ENCODE measurements around the gene ACSM3. TPM values are rescaled to one million over a fixed set of nuclear protein-coding genes. Genes with fewer than 3 reads are reported as not detected.

ACSM3 gene
- total and polyA plus RNA-seq, 9 of the 15 experiments (the other 6 are each of a cell fraction or from before 2014, with no cell fraction given) = 112 to 420 (median 182) TPM

DNA sequence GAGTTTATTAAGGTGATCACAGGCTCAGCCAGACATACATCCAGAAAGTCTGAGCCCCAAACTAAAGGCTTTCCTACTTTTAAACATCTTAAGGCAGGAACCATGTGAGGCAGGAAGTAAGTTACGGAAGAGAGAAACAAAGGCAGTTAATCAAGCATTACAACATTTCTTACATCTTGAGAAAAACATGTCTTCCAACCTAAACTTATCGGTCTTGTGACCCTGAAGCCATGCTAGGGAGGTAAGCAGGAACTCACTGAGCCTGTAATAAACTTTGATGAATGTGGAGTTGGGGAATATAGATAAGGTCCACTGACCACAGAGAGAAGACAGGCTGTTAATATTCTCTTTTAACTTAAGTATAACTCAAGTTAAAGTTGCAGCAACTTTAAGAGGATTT lies 3.5 kb upstream of the ACSM3 start (continued):
- no peak for TF ChIP-seq NFIX (CRISPR knock-in tag; IDR thresholded peaks at IDR 0.05; ENCODE audit: low read depth)
- TF ChIP-seq SMAD3 (CRISPR knock-in tag; conservative IDR thresholded peaks at IDR 0.05) = peak; percentile 68; the same call in 1 of the 2 replicates
- no peak for TF ChIP-seq NR3C1 (CRISPR knock-in tag; IDR thresholded peaks at IDR 0.05)
- TF ChIP-seq ARID1B (IDR thresholded peaks at IDR 0.05) = peak; percentile 76
- peak; percentile 6; the same call in 1 of the 2 replicates for TF ChIP-seq ZNF41 (CRISPR knock-in tag; conservative IDR thresholded peaks at IDR 0.05)
- no peak for TF ChIP-seq JUND (IDR thresholded peaks at IDR 0.05; ENCODE audit: borderline replicate concordance, low read depth, low read length)
- peak; percentile 37; the same call in 1 of the 3 replicates for TF ChIP-seq JUND (tag; IDR thresholded peaks at IDR 0.05; ENCODE audit: borderline replicate concordance, low read depth, low read length)
- peak; percentile 58 for TF ChIP-seq TAL1 (IDR thresholded peaks at IDR 0.05)
- TF ChIP-seq, protein P1, sequence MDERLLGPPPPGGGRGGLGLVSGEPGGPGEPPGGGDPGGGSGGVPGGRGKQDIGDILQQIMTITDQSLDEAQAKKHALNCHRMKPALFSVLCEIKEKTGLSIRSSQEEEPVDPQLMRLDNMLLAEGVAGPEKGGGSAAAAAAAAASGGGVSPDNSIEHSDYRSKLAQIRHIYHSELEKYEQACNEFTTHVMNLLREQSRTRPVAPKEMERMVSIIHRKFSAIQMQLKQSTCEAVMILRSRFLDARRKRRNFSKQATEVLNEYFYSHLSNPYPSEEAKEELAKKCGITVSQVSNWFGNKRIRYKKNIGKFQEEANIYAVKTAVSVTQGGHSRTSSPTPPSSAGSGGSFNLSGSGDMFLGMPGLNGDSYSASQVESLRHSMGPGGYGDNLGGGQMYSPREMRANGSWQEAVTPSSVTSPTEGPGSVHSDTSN (CRISPR knock-in tag; IDR thresholded peaks at IDR 0.05; ENCODE audit: low read depth) = no peak
- TF ChIP-seq, protein P1 (tag; conservative IDR thresholded peaks at IDR 0.05; ENCODE audit: low read depth) = peak; percentile 84
- no peak for TF ChIP-seq RBM15 (IDR thresholded peaks at IDR 0.05; ENCODE audit: insufficient read depth, low read length)
- TF ChIP-seq, protein P2, sequence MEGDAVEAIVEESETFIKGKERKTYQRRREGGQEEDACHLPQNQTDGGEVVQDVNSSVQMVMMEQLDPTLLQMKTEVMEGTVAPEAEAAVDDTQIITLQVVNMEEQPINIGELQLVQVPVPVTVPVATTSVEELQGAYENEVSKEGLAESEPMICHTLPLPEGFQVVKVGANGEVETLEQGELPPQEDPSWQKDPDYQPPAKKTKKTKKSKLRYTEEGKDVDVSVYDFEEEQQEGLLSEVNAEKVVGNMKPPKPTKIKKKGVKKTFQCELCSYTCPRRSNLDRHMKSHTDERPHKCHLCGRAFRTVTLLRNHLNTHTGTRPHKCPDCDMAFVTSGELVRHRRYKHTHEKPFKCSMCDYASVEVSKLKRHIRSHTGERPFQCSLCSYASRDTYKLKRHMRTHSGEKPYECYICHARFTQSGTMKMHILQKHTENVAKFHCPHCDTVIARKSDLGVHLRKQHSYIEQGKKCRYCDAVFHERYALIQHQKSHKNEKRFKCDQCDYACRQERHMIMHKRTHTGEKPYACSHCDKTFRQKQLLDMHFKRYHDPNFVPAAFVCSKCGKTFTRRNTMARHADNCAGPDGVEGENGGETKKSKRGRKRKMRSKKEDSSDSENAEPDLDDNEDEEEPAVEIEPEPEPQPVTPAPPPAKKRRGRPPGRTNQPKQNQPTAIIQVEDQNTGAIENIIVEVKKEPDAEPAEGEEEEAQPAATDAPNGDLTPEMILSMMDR (IDR thresholded peaks at IDR 0.05 in 2 of 3, conservative IDR thresholded peaks at IDR 0.05 in 1 of 3; ENCODE audit: insufficient read depth in 2 of 3, low read depth in 1 of 3, low read length in 3 of 3) = no peak
- TF ChIP-seq FOXA1 (IDR thresholded peaks at IDR 0.05; ENCODE audit: borderline replicate concordance) = no peak
- no peak for TF ChIP-seq RBBP5 (IDR thresholded peaks at IDR 0.05; ENCODE audit: borderline replicate concordance, insufficient read depth, low read length, poor library complexity, severe bottlenecking)
- TF ChIP-seq RNF2 (IDR thresholded peaks at IDR 0.05) = peak; percentile 91; the same call in 1 of the 2 replicates
- TF ChIP-seq TEAD4 (IDR thresholded peaks at IDR 0.05; ENCODE audit: low read length) = peak; percentile 73
- no peak for TF ChIP-seq TEAD4 (CRISPR knock-in tag; IDR thresholded peaks at IDR 0.05; ENCODE audit: borderline replicate concordance)
- no peak for TF ChIP-seq DIDO1 (tag; IDR thresholded peaks at IDR 0.05; ENCODE audit: low read depth)
- TF ChIP-seq FOSL1 (tag; conservative IDR thresholded peaks at IDR 0.05) = peak; percentile 30; the same call in 1 of the 2 replicates
- TF ChIP-seq MEF2D (tag; conservative IDR thresholded peaks at IDR 0.05; ENCODE audit: low read depth) = 0 out of 2 replicates have a peak, but pooled peaks have one; percentile 38
- peak; percentile 86 for TF ChIP-seq MEIS2 (IDR thresholded peaks at IDR 0.05; ENCODE audit: partially characterized antibody)
- TF ChIP-seq, protein P3, sequence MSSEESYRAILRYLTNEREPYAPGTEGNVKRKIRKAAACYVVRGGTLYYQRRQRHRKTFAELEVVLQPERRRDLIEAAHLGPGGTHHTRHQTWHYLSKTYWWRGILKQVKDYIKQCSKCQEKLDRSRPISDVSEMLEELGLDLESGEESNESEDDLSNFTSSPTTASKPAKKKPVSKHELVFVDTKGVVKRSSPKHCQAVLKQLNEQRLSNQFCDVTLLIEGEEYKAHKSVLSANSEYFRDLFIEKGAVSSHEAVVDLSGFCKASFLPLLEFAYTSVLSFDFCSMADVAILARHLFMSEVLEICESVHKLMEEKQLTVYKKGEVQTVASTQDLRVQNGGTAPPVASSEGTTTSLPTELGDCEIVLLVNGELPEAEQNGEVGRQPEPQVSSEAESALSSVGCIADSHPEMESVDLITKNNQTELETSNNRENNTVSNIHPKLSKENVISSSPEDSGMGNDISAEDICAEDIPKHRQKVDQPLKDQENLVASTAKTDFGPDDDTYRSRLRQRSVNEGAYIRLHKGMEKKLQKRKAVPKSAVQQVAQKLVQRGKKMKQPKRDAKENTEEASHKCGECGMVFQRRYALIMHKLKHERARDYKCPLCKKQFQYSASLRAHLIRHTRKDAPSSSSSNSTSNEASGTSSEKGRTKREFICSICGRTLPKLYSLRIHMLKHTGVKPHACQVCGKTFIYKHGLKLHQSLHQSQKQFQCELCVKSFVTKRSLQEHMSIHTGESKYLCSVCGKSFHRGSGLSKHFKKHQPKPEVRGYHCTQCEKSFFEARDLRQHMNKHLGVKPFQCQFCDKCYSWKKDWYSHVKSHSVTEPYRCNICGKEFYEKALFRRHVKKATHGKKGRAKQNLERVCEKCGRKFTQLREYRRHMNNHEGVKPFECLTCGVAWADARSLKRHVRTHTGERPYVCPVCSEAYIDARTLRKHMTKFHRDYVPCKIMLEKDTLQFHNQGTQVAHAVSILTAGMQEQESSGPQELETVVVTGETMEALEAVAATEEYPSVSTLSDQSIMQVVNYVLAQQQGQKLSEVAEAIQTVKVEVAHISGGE (CRISPR knock-in tag; IDR thresholded peaks at IDR 0.05) = peak in 1 of 3 experiments; percentile 64; a peak in 2 of 6 replicates

All from K562 (cell line).